NCI-H345 treated with DMSO at 0.1 percent for 48 hours (cell line): ENCODE data around the gene EIF4E2.

ENCODE experiments used
- DNase-seq: peaks from one replicate; lab custom pipeline; 2025; ENCODE audit not compliant: unreplicated experiment; lab: John Stamatoyannopoulos, UW

EIF4E2 gene

GRCh38 chr2:232550354-232551249 is at the start of gene EIF4E2, which contains the start of gene TIGD1:
Gene EIF4E2, plus strand, starts transcription at chr2:232550689. Its CDS starts 36 bp downstream, at chr2:232550725.
Gene TIGD1, minus strand, starts transcription at chr2:232550557. Its CDS starts 675 bp downstream, at chr2:232549882.
- DNase-seq: peak; percentile 80

DNA sequence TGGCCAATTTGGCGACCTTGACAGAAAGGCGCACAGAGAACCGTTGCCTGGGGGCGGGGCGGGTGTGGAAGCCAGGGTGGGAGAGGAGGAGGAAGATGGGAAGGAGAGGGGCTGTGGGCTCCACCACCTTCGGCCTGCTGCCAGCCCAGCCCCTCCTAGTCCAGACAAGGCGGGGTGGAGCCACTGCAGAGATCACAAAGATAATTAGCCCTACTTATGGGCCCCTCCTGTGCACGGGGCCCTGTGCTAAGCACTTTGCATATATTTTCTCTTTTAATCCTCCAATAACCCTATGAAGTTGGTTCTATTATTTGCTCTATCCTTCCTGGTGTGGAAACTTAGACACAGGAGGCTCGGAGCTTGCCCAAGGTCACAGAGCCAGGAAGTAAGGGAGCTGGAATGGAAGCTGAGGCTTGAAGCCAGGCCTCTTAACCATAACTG is 49.1 kb upstream of the EIF4E2 start:
- no peak for DNase-seq

- DNase-seq: no peak
These were observed 48.6 kb upstream of the EIF4E2 start for GRCh38 chr2:232501794-232502390.

DNA sequence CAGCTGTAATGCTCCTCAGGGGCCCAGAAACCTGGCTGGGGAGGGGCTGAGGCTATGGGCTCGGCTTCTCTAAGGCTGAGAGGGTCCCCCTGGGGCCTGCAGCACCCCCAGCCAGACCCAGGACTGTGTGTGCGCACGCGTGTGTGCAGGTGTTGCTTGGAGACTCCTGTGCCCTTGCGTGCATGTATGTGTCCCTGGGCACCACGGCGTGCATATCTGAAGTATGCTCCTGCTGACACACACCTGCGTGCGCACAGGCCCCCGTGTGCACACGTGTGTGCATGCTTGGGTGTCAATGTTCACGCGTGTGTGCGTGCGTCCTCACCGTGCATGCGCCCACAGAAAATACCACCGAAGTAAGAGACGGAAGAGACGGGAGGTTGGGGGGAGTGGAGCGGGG is 48.0 kb upstream of the EIF4E2 start:
- no peak for DNase-seq

- no peak for DNase-seq
These were observed 47.3 kb upstream of the EIF4E2 start for GRCh38 chr2:232502911-232503808.

DNA sequence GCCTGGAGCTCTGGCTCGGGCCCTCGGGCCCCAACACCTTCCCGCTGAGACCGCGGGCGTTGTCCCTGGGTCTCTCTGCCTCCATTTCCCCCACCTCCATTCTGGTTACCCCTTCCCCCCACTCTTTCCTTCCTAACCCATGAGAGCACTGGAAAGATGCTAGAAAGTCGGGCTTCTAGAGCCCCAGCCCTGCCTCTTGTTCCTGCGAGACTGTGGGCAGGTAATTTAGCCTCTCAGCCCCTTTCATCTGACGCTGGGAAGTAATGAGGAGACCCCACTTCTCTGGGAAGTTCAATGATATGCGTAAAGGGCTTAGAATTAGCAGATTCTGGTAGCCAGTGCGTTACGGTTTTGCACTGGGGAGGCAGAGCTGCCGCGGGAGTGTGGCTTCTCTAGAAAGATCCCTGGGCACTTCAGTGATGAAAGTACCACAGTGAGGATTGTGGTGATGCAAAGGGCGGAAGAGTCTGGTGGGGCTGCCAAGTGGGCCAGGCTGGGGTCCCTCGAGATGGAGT is 46.6 kb upstream of the EIF4E2 start:
- DNase-seq: no peak

DNA sequence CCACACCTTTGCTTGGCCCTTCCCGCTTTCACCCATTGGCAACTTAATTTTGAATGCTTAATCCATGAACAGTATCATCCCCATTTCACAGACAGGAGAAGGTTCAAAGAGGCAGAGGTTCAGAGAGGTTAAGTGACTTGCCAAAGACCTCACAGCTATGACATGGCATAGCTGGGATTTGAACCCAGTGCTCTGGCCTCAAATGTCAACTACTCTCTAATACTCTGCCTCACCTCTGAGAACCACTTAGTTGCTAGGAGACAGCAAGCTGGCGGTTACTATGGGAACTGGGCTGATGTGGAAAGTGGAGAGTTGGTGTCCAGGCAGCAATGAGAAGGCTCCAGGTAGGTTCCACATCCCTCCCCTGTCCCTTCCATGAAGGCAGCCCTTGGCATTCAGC is 46.1 kb upstream of the EIF4E2 start:
- no peak for DNase-seq

GRCh38 chr2:232505856-232506255 is 44.6 kb upstream of the EIF4E2 start:
- DNase-seq: no peak

GRCh38 chr2:232506709-232507108 is 43.8 kb upstream of the EIF4E2 start:
- DNase-seq: no peak

DNA sequence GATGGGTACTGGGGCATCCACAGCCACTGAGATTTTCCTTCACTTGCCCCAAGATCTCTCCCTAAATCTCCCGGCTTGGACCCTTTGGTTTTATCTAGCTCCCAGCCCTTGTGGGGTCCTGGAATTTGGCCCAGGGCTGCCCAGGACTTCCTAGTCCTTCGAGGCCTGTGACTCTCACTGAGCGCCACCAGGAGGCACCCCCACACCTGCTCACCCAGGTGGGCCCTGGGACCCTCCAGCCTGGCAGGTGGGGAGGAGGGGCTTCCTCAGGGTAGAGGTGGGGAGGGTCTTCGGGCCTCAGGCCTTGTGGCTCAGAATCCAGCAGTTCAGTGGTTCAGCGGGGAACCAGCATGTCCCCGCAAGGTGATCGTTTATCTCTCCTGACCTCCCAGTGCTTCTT is 42.2 kb upstream of the EIF4E2 start:
- no peak for DNase-seq

GRCh38 chr2:232511336-232511890 is 39.1 kb upstream of the EIF4E2 start:
- no peak for DNase-seq

DNA sequence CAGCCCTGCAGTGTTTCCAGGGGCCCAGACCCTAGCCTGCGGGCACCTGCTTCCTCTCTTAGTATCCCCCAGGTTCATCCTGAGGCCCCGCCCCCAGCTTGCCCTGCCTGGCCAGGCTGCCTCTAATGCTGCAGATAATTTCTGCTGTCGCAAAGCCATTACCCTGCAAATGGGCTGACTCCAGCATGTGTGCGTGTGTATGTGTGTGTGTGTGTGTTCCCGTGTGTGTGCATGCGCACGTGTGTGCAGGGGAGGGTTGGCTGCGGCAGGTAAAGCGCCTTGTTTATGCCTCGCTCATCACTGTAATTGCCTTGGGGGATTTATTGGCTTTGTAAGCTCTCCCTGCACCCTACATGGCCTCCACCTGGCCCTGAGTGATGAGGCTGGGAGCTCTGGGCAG is 37.9 kb upstream of the EIF4E2 start:
- no peak for DNase-seq

DNA sequence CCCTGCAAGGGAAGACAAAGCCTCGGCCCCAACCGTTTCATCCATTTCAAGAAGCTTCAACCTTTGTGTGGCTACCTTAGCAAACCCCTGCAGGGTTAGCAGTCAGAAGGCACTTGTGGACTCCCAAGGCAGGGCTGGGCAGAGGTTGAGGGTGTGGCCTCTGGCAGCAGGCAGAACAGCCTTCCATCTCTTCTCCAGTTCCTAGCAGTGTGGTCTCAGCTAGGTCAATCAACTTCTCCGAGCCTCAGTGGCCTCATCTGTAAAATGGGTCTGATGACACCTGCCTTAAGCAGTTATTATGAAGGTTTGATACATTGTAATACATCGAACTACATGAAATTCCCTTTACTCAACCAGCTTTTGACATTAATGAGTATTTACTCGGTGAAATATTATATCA is 37.1 kb upstream of the EIF4E2 start:
- DNase-seq: no peak

GRCh38 chr2:232515639-232516038 is 34.9 kb upstream of the EIF4E2 start:
- no peak for DNase-seq

DNA sequence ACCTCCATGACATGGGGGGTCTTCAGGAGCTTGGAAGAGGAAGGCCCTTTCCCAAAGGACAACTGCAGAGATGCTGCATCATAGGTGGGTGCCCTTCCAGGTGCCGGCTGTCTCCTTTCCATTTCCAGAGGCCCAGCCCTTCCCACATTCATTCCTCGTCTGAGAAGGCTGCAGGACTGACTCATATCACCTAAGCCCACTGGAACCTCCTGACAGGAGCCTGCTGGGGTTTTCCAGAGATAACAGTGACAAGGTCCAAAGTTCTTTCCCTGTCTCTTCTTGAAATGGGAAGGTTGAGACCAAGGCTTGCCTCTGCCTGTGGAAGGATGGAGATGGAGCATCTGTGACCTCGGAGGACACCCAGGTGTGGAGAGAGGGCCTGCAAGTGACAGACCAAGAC is 33.9 kb upstream of the EIF4E2 start:
- DNase-seq: no peak

DNA sequence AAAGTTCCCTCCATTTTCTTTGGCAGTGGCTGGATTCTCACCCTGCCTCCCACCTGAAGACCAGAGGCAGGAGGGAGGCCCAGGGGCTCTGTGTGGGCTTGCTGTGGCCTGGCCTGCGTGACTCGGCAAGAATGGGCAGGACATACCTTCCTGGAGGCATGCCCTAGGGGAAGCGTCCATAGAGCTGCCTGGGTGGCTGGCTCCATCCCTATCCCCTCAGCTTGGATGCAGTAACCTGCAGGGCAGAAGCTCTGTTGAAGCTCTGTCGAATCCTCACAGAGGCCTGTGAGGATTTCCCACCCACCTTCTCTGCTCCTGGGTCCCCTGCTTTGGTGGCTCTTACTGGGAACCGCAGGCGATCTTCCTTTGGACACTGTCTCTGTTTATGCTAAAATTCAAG is 31.6 kb upstream of the EIF4E2 start:
- no peak for DNase-seq

DNA sequence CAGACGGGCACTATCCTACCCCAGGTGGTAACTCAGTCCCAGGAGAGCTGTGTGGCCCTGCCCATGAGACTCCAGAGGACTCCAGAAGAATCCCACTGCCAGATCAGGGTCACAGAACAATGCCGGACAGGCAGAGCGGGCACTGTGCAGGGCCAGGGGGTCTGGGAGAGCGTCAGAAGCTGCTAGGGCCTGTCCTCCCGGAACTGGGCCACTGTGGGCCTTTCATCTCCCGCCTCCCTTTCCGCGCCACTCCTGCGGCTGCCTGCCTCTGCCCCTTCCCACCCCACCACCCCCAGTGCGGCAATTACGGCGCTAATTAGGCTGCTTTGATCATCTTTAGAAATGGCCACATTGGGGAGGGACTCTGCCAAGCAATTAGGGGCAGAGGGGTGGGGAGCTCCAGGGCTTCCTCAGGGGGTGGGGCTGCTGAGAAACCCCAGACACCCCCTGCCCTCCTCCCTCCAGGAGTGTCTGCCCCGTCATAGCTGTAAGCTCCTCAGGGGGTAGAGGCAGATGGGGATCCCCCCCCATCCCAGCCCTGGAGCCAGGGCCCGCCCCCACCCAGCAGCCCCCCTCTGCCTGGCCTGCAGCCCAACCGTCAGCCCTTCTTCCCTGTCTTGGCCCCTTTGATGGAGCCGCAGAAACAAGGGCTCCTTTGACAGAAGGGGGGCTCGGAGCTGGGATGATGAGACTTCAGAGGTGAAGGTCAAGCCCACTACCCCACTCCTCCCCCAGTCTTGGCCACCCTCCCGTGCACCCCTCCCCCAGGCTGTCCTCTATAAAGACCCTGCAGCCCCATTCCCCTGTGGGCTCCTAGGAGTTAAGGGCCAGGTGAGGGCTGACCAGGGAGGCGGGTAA is 30.7 kb upstream of the EIF4E2 start, which contains the start of gene PRSS56:
Gene PRSS56, plus strand, starts transcription at position 808 of the 858 bp plus-strand sequence. CDS start 211 bp downstream, outside the sequence.
- no peak for DNase-seq

DNA sequence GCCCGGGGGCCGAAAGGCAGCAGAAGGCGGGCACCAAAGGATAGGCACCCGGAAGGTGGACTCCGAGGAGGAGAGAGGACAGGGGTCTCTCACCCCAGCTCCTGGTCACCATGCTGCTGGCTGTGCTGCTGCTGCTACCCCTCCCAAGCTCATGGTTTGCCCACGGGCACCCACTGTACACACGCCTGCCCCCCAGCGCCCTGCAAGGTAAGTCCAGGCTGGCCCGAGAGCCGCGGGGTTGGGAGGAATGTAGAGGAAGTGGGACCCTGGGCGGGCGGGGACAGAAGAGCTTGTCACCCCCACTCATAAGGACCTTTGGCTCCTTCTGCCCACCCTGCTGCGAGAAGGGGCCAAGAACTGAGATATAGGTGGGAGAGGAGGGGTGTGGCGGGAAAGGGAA is 30.0 kb upstream of the EIF4E2 start:
- no peak for DNase-seq

DNA sequence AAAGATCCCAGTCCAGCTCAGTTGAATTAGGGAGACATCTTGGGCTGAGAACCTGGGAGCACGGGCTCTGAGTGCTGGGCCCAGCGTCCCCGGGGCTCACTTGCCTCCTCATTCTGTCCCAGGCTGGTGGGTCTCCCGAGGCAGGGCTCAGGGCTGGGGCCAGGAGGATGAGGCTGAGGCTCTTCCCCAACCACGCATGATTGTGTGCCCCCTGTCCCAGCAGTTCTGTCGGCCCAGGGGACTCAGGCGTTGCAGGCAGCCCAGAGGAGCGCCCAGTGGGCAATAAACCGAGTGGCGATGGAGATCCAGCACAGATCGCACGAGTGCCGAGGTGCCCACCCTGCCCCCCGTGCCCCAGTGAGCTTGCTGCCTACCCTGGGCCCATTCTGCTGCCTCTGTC is 29.4 kb upstream of the EIF4E2 start:
- DNase-seq: no peak
